ENCODE results near the gene RFC2.

- no peak for TF ChIP-seq POLR2A (IDR thresholded peaks at IDR 0.05; ENCODE audit: low read length)
- no peak for TF ChIP-seq GATA1 (IDR thresholded peaks at IDR 0.05; ENCODE audit: low read depth, low read length)
These were observed 66.1 kb downstream of the RFC2 start for GRCh38 chr7:74187915-74188675.

All from erythroblast (primary cell).